Heart left ventricle (tissue), 16 donors: Measurements from ENCODE around the gene ZNF579. TPM values are rescaled to one million over a fixed set of nuclear protein-coding genes. Genes with fewer than 3 reads are reported as not detected.
A peak's percentile ranks its signal among the peaks of the same experiment; 100 is the strongest.

Experiments used
- ATAC-seq, 4 donors: fragments of 200-7000 bp; cut with Tn5 transposase; one replicate each; pipeline ENCODE4 v1.9.1; 2020 to 2022; ENCODE audit warnings: moderate library complexity in 4 of 4, mild to moderate bottlenecking in 3 of 4, moderate number of reproducible peaks in 1 of 4
- DNase-seq, 5 donors: peaks; one replicate each; pipeline ENCODE4 v3.0.0-alpha.2; 2020
- H3K27ac ChIP-seq, 12 donors: fragments of 200-600 bp; sonication (generic) in 4 of 12; one replicate each; pipeline versions ENCODE4 v1.5.0 to v1.8.0; 2016 to 2022; ENCODE audit warnings: mild to moderate bottlenecking in 2 of 12
- H3K27me3 ChIP-seq, 9 donors: fragments of 200-600 bp; sonication (generic) in 2 of 9; one replicate each; pipeline versions ENCODE4 v1.5.1 to v1.8.0; 2016 to 2022; ENCODE audit warnings: mild to moderate bottlenecking in 3 of 9
- H3K36me3 ChIP-seq, 9 donors: fragments of 200-600 bp; sonication (generic) in 2 of 9; one replicate each; pipeline versions ENCODE4 v1.5.0 to v1.8.0; 2018 to 2022; ENCODE audit warnings: mild to moderate bottlenecking in 2 of 9
- H3K4me1 ChIP-seq, 12 donors: fragments of 200-600 bp; sonication (generic) in 4 of 12; one replicate each; pipeline versions ENCODE4 v1.5.0 to v1.8.0; 2016 to 2022; ENCODE audit warnings: mild to moderate bottlenecking in 3 of 12
- H3K4me3 ChIP-seq, 12 donors: fragments of 200-600 bp; sonication (generic) in 4 of 12; one replicate each; pipeline versions ENCODE4 v1.5.0 to v1.8.0; 2017 to 2022; ENCODE audit warnings: mild to moderate bottlenecking in 9 of 12, moderate library complexity in 4 of 12
- H3K9me3 ChIP-seq, 12 donors: fragments of 200-600 bp; sonication (generic) in 4 of 12; one replicate each; pipeline versions ENCODE4 v1.5.0 to v1.8.0; 2016 to 2022; ENCODE audit warnings: mild to moderate bottlenecking in 1 of 12
- CTCF ChIP-seq, 12 donors: fragments of 200-600 bp; sonication (generic) in 4 of 12; IDR thresholded peaks; one replicate each; pipeline versions ENCODE4 v1.5.0 to v1.8.0; 2018 to 2022; ENCODE audit warnings: antibody characterized with exemption in 12 of 12, mild to moderate bottlenecking in 5 of 12
- POLR2A ChIP-seq, 2 donors: fragments of 450-650 bp; IDR thresholded peaks; one replicate each; pipeline ENCODE4 v1.6.1; 2017; ENCODE audit warnings: antibody characterized with exemption in 2 of 2, mild to moderate bottlenecking in 2 of 2, moderate library complexity in 2 of 2
- WGBS, 4 donors: extraction: QIAGEN DNeasy Blood & Tissue Kit in 2 of 4; methylation state at CpG; one replicate each; pipeline versions ENCODE4 v1.1.5 to v1.1.7; 2013 to 2018; 5-methylcytosine and 5-hydroxymethylcytosine counted together
- intact Hi-C, 10 donors: fragments of 100-400 bp; cut with DNase I; formaldehyde crosslinking; loops; one replicate each; pipeline versions ENCODE4 v1.11.1 to v1.14.2; 2022
- polyA plus RNA-seq, 2 donors: library from polyadenylated mRNA; stranded (reverse); fragments of 200-250 nt; gene quantifications; one replicate each; pipeline ENCODE4 v1.2.3, GENCODE V29; 2013
- total RNA-seq, 9 donors: library from RNA; depleted of rRNA in 2 of 9; stranded (reverse); fragments of >200 nt in 2 of 9; fragmentation: NEBNext Ultra II Directional in 3 of 9; extraction: Animal tissue kit (Norgen Biotek cat#: 25700) in 3 of 9; gene quantifications; one replicate each; pipeline versions ENCODE4 v1.1.0 to v1.2.4, GENCODE V29; 2016 to 2023
- donor health status: ischemic (EF 13 %, LVEDD 7.1; RV severe dilation, severe dysfunction).
- donor health status: healthy with polysubstance abuse.
- donor health status: DM: no; HTN: yes; CAD: no.
- donor health status: DM: no; HTN: no; CAD: no.
- donor health status: ischemic (EF 25% LVEDD 6.9; RV normal size, moderate dysfunction).
- donor health status: ischemic (EF 25% LVEDD 5.7; RV mildly dilated, moderate dysfunction).
- donor health status: healthy.
- donor health status: DM: yes; HTN: yes; CAD: no.
- donor health status: ischemic (EF 35%, LVEDD 5.7; RV mildly dilated, moderate dysfunction).
- donor health status: nonischemic (EF 11% LVEDD 7.7; RV severe dilation, severe dysfunction).
- donor health status: DM: yes; HTN: yes; CAD: no.
- donor health status: PGD.
- donor health status: ischemic (EF 29% LVEDD 5.4; RV normal size, mild dysfunction).
- donor health status: nonischemic (EF 23%, LVEDD 6.1; RV moderate dilation, normal function).

The ZNF579 gene
- total and polyA plus RNA-seq, 11 donors: 5.4 to 13.9 (median 9.8) TPM

- DNase-seq: peak; percentile 87 to 94 (median 91)
- Histone ChIP-seq H3K27me3 (peaks cover 0 to 6% (median 0%) of the 10 kb centered on the region in 9 donors), H3K4me1 (peaks cover 0 to 48% (median 29%) of the 10 kb centered on the region in 12 donors), H3K9me3 (no peaks in the 10 kb centered on the region), H3K4me3 (peak overlapping the region in 2 of 12 donors; percentile 2 to 17), H3K27ac (peak overlapping the region; percentile 85 to 96 (median 91)), H3K36me3 (no peaks in the 10 kb centered on the region)
- intact Hi-C loops: loop anchor here in 4 of 10 donors (1.0 to 5.0 kb wide), 7 partner anchors 16 to 50 kb away; partner anchors contain the start of genes FIZ1 (in 2 of the 4) and ZNF579 (in 2 of the 4)
- TF ChIP-seq POLR2A (IDR thresholded peaks at IDR 0.05) (peak in 1 of 2 donors; percentile 42), CTCF (IDR thresholded peaks at IDR 0.05) (no peak)
- WGBS, 4 donors: 2 to 19% (median 14%) methylated on average over 9 to 17 of the region's 17 CpGs
- peak; percentile 55 to 91 (median 86) for ATAC-seq
These were observed 33.6 kb downstream of the ZNF579 start for GRCh38 chr19:55546822-55547614.

GRCh38 chr19:55546011-55546410 lies 34.6 kb downstream of the ZNF579 start:
- intact Hi-C loops: loop anchor here in 4 of 10 donors (1.0 to 5.0 kb wide), 7 partner anchors 17 to 51 kb away; partner anchors contain the start of genes FIZ1 (in 2 of the 4) and ZNF579 (in 2 of the 4)
- peak overlapping the region in 8 of 12 donors; percentile 1 to 41 (median 31) for H3K4me3 ChIP-seq

GRCh38 chr19:55545443-55545842 lies 35.2 kb downstream of the ZNF579 start, which contains the start of gene SBK3:
SBK3 (minus strand) TSS chr19:55545543; CDS start chr19:55545543, 0 bp downstream.
- TF ChIP-seq CTCF (IDR thresholded peaks at IDR 0.05) (no peak), POLR2A (IDR thresholded peaks at IDR 0.05) (no peak)
- Histone ChIP-seq H3K9me3 (no peaks in the 10 kb centered on the region), H3K27me3 (peaks cover 0 to 6% (median 0%) of the 10 kb centered on the region in 9 donors), H3K27ac (peak within 1 kb of the TSS; percentile 85 to 96 (median 91)), H3K36me3 (no peaks in the 10 kb centered on the region), H3K4me1 (peaks cover 0 to 48% (median 29%) of the 10 kb centered on the region in 12 donors), H3K4me3 (peak within 1 kb of the TSS in 8 of 12 donors; percentile 1 to 41 (median 31))
- DNase-seq: peak in 1 of 5 donors; percentile 36
- ATAC-seq: peak in 2 of 4 donors; percentile 3
- 78 to 85% (median 83%) methylated on average over 10 of the region's 10 CpGs for WGBS, 4 donors
- intact Hi-C loops: loop anchor here in 4 of 10 donors (5.0 kb wide), 3 partner anchors 37 to 52 kb away; partner anchors contain the start of genes FIZ1 (in 2 of the 4) and ZNF579 (in 1 of the 4)

More at GRCh38 chr19:55546011-55546410, 34.6 kb downstream of the ZNF579 start:
- Histone ChIP-seq H3K27ac (peak overlapping the region; percentile 85 to 96 (median 91)), H3K4me1 (peaks cover 0 to 48% (median 29%) of the 10 kb centered on the region in 12 donors), H3K9me3 (no peaks in the 10 kb centered on the region), H3K27me3 (peaks cover 0 to 6% (median 0%) of the 10 kb centered on the region in 9 donors), H3K36me3 (no peaks in the 10 kb centered on the region)
- DNase-seq (peak; percentile 67 to 82 (median 71)), ATAC-seq (peak; percentile 87 to 89 (median 89))
- peak in 1 of 2 donors; percentile 66 for TF ChIP-seq POLR2A (IDR thresholded peaks at IDR 0.05)
- no peak for TF ChIP-seq CTCF (IDR thresholded peaks at IDR 0.05)
- whole genome bisulfite sequencing, 4 donors: 20 to 31% (median 22%) methylated on average over 11 of the region's 11 CpGs
